Tibial artery (tissue), 4 donors: ENCODE measurements around the gene NUCKS1.

Source experiments
- DNase-seq, 2 donors: peaks; one replicate each; pipeline ENCODE4 v3.0.0-alpha.2; 2019
- H3K27ac ChIP-seq, 2 donors: fragments of 200-600 bp; sonication (generic) in 1 of 2; 1 replicate in 1 of 2; 2 replicates in 1 of 2; pipeline ENCODE4 v1.5.1; 2018 to 2019; ENCODE audit warnings: mild to moderate bottlenecking in 1 of 2
- H3K27me3 ChIP-seq, 2 donors: fragments of 200-600 bp; sonication (generic) in 1 of 2; one replicate each; pipeline versions ENCODE4 v1.5.1 to v1.6.0; 2016 to 2019
- H3K36me3 ChIP-seq, 3 donors: fragments of 200-600 bp; sonication (generic) in 2 of 3; one replicate each; pipeline ENCODE4 v1.5.1; 2016 to 2019; ENCODE audit warnings: mild to moderate bottlenecking in 2 of 3
- H3K4me1 ChIP-seq, 4 donors: fragments of 200-600 bp; sonication (generic) in 2 of 4; 1 replicate in 3 of 4; 2 replicates in 1 of 4; pipeline ENCODE4 v1.5.1; 2016 to 2019
- H3K4me3 ChIP-seq, 2 donors: fragments of 200-600 bp; sonication (generic) in 1 of 2; 1 replicate in 1 of 2; 2 replicates in 1 of 2; pipeline ENCODE4 v1.5.1; 2018 to 2019; ENCODE audit warnings: mild to moderate bottlenecking in 2 of 2
- H3K9me3 ChIP-seq, 3 donors: fragments of 200-600 bp; sonication (generic) in 1 of 3; one replicate each; pipeline ENCODE4 v1.5.1; 2016 to 2019
- intact Hi-C: fragments of 100-400 bp; cut with DNase I; formaldehyde crosslinking; loops from one replicate; pipeline ENCODE4 v1.15.0; 2023; ENCODE audit warnings: low total_unique reads
- TF ChIP-seq, protein P1 (sequence below), 2 experiments: fragments of 200-600 bp in 1 of 2; fragments of 450-650 bp in 1 of 2; IDR thresholded peaks; one replicate each; pipeline ENCODE4 v1.5.1; 2017 to 2019; ENCODE audit warnings: antibody characterized with exemption in 2 of 2, mild to moderate bottlenecking in 1 of 2, moderate library complexity in 1 of 2

Gene NUCKS1

GRCh38 chr1:205687242-205687641, 62.7 kb downstream of the NUCKS1 start:
- TF ChIP-seq, protein P1, sequence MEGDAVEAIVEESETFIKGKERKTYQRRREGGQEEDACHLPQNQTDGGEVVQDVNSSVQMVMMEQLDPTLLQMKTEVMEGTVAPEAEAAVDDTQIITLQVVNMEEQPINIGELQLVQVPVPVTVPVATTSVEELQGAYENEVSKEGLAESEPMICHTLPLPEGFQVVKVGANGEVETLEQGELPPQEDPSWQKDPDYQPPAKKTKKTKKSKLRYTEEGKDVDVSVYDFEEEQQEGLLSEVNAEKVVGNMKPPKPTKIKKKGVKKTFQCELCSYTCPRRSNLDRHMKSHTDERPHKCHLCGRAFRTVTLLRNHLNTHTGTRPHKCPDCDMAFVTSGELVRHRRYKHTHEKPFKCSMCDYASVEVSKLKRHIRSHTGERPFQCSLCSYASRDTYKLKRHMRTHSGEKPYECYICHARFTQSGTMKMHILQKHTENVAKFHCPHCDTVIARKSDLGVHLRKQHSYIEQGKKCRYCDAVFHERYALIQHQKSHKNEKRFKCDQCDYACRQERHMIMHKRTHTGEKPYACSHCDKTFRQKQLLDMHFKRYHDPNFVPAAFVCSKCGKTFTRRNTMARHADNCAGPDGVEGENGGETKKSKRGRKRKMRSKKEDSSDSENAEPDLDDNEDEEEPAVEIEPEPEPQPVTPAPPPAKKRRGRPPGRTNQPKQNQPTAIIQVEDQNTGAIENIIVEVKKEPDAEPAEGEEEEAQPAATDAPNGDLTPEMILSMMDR (IDR thresholded peaks at IDR 0.05): no peak
- Histone ChIP-seq H3K36me3 (no peaks in the 10 kb centered on the region), H3K27me3 (no peaks in the 10 kb centered on the region), H3K9me3 (no peaks in the 10 kb centered on the region), H3K4me3 (no peak overlapping the region), H3K27ac (no peak overlapping the region), H3K4me1 (no peaks in the 10 kb centered on the region)
- intact Hi-C loops: no loop called here
- no peak for DNase-seq

DNA sequence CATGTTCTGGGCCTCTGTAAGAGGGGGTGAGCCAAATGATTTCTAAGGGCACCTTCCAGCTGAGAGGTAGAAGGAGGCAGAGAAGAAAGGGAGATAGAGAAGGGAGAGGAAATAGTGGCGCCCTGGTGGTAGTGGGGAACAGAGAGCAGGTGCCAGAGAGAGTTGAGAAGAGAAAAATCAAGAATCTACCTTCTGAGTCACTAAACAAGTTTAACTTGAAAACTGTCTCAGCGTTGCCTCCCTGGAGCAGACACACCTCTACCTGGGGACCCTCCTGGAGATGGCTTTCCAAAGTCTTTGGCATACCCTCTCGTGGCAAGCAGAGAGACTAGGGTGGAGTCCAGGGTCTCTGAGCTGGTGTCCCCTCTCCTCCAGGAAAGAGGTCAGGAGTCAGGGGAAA, 68.6 kb downstream of the NUCKS1 start:
- no peaks in the 10 kb centered on the region for H3K9me3 ChIP-seq
- H3K36me3 ChIP-seq: no peaks in the 10 kb centered on the region
- no peak for DNase-seq
- TF ChIP-seq, protein P1 (IDR thresholded peaks at IDR 0.05): no peak
- H3K4me3 ChIP-seq: no peak overlapping the region
- H3K4me1 ChIP-seq: peaks cover 5 to 26% (median 17%) of the 10 kb centered on the region in 4 donors
- no peaks in the 10 kb centered on the region for H3K27me3 ChIP-seq
- intact Hi-C loops: no loop called here
- peak overlapping the region in 1 of 2 donors; percentile 77 for H3K27ac ChIP-seq

- no peak for DNase-seq
- no peaks in the 10 kb centered on the region for H3K9me3 ChIP-seq
- TF ChIP-seq, protein P1 (IDR thresholded peaks at IDR 0.05): no peak
- peak within 1 kb of the TSS; percentile 64 to 71 for H3K4me3 ChIP-seq
- no peaks in the 10 kb centered on the region for H3K27me3 ChIP-seq
- H3K4me1 ChIP-seq: peaks cover 5 to 26% (median 17%) of the 10 kb centered on the region in 4 donors
- peak within 1 kb of the TSS; percentile 43 to 77 for H3K27ac ChIP-seq
- no peaks in the 10 kb centered on the region for H3K36me3 ChIP-seq
- intact Hi-C loops: no loop called here
These were observed 69.7 kb downstream of the NUCKS1 start, which contains the start of gene SLC45A3 for GRCh38 chr1:205680073-205680851. TSS of gene SLC45A3 (minus strand) at chr1:205680509. CDS start at chr1:205664656, 15,853 bp downstream.

DNA sequence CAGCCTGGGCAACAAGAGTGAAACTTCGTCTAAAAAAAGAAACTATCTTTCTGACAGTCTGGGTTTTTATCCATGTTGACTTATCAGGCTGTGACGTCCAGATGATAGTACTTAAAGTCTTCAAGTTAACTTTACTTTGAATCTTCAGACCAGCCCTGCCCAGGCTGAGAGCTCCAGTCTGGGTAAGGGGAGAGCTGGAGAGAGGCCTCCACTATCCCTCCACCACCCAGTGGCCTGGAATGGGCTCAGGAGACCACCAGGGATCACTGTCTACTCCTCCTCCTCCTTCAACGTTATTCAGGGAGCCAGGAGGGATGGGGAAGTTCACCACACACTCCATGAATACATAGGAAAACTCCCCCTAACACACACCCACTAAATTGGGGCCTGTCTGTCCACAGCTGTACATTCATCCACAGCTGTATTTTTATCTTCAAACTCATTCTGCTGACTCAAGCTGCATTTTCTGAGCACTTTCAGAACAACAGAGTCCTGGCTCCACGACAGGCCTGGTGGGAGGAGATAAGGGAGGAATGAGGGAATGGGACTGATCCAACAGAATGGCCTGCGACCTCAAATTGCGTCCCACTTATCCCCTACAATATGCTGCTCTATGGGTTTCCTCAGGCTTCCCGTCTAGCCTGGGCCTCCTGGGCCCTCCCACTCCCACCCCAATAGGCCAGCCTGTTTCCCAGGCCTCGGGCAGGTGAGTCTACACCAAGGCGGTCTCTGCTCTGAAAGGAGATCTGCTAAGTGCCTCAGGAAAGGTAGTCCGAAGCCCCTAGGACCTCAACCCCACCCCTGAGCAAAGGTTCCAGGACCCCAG, 71.5 kb downstream of the NUCKS1 start:
- H3K36me3 ChIP-seq: no peaks in the 10 kb centered on the region
- TF ChIP-seq, protein P1 (IDR thresholded peaks at IDR 0.05): no peak
- no peaks in the 10 kb centered on the region for H3K27me3 ChIP-seq
- intact Hi-C loops: no loop called here
- H3K4me1 ChIP-seq: peaks cover 5 to 31% (median 17%) of the 10 kb centered on the region in 4 donors
- DNase-seq: no peak
- H3K27ac ChIP-seq: peak overlapping the region; percentile 36 to 77
- peak overlapping the region; percentile 64 to 71 for H3K4me3 ChIP-seq
- no peaks in the 10 kb centered on the region for H3K9me3 ChIP-seq

- DNase-seq: no peak
- Histone ChIP-seq H3K4me1 (peaks cover 5 to 41% (median 17%) of the 10 kb centered on the region in 4 donors), H3K36me3 (no peaks in the 10 kb centered on the region), H3K27ac (no peak overlapping the region), H3K27me3 (no peaks in the 10 kb centered on the region), H3K4me3 (no peak overlapping the region), H3K9me3 (no peaks in the 10 kb centered on the region)
- TF ChIP-seq, protein P1 (IDR thresholded peaks at IDR 0.05): no peak
- intact Hi-C loops: no loop called here
These were observed 72.8 kb downstream of the NUCKS1 start for GRCh38 chr1:205677167-205677566.
